IPS-18c (cell line): ENCODE data around the gene RNF133.
"Not testable (repeated sequence)": the region's sequence is repeated elsewhere in the genome, so short reads cannot be mapped to it uniquely, and the experiment has no call there.

Experiments used
- H3K4me3 ChIP-seq: 2 replicates; pipeline ENCODE4 v1.7.0; 2013; ENCODE audit warnings: low read depth, mild to moderate bottlenecking, low read length, moderate library complexity; ENCODE audit not compliant: insufficient read depth
- H3K9me3 ChIP-seq: one replicate; pipeline ENCODE4 v1.6.1; 2013; ENCODE audit warnings: mild to moderate bottlenecking, low read length, moderate library complexity; ENCODE audit not compliant: control insufficient read depth, insufficient read depth

Gene RNF133

DNA sequence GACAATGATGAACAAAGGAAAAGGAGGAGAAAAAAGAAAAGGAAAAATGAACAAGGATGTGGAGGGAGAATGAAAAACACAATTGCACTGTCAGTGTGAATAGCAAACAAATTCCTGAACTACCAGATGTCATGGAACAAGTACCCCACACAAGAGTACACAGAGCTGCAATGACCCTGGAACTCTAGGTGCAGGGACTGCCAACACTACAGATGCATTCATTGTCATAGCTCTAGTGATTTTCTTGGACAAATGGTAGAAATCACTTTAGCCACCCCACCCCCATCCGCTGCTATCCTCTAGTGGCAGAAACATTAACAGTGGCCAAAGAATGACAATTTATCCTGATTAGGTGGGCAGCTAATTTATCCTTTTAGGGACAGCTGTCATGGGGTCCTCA is 3.1 kb downstream of the RNF133 start:
- Histone ChIP-seq H3K9me3 (peaks cover 3% of the 10 kb centered on the region), H3K4me3 (no peak overlapping the region)

- Histone ChIP-seq H3K9me3 (peaks cover 3% of the 10 kb centered on the region), H3K4me3 (no peak overlapping the region)
These were observed 4.2 kb downstream of the RNF133 start for GRCh38 chr7:122694697-122695096.

GRCh38 chr7:122692769-122693309 is 6.1 kb downstream of the RNF133 start:
- H3K4me3 ChIP-seq: no peak overlapping the region
- peaks cover 3% of the 10 kb centered on the region for H3K9me3 ChIP-seq

DNA sequence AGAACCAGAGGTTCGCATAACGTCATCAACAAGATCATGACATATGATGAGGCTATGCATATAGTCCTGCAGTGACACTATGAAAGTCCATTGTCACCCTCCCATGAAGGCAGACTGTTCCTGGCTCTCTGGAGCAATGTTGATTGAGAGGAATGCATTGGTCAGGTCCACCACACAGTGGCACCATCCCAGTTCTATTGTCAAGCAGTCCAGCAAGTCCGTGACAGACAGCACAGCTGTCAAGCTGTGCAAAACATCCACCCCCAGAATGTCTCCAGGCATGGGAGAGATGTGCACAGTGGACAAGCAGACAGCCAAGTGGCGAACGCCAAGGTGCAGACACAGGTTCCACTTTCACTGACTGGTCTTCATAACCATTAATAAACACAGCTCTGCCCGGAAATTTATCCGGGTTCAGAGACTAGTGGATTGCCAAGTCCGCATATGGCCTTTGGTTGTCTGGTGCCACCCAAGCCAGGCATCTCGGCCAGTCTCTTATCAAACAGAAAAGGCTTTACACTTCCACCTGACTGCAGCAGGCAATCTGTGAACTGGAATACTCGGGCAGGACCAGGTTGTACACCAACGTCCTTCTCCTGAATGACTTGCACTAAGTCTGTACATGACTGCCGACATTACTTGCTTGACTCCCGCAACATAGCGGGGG is 7.2 kb downstream of the RNF133 start:
- no peak overlapping the region for H3K4me3 ChIP-seq
- peaks cover 3% of the 10 kb centered on the region for H3K9me3 ChIP-seq

GRCh38 chr7:122689346-122690109 is 9.4 kb downstream of the RNF133 start:
- peaks cover 3% of the 10 kb centered on the region for H3K9me3 ChIP-seq
- no peak overlapping the region for H3K4me3 ChIP-seq

DNA sequence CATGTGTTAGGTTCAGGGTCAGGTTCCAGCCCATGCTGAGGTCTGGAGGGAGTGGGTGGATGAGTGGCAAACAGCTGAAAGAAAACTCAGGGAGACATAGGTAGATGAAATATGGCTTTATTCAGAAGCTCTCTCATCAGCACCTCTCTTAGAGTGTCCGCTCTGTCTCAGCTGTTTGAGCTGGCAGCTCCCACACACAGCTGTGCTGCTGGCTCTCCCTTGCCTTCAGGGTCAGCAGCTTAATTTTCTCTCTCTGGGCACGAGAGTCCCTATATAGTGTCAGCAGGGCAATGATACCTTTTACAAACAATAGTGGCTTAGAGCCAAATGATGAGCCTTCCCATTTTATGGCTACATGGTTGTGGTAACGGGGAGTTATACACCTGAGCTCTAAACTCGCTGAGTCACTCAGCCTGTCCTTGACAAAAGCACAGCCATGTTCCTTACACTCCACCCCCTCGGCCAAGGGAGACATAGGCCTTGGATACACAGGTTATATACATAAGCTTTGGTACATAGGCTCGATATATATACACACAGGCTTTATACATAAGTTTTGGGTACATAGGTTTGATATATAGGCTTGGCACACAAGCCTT is 10.4 kb downstream of the RNF133 start:
- Histone ChIP-seq H3K9me3 (peaks cover 3% of the 10 kb centered on the region), H3K4me3 (no peak overlapping the region)

- Histone ChIP-seq H3K9me3 (no peaks in the 10 kb centered on the region), H3K4me3 (no peak overlapping the region)
These were observed 12.5 kb downstream of the RNF133 start for GRCh38 chr7:122686360-122686878.

DNA sequence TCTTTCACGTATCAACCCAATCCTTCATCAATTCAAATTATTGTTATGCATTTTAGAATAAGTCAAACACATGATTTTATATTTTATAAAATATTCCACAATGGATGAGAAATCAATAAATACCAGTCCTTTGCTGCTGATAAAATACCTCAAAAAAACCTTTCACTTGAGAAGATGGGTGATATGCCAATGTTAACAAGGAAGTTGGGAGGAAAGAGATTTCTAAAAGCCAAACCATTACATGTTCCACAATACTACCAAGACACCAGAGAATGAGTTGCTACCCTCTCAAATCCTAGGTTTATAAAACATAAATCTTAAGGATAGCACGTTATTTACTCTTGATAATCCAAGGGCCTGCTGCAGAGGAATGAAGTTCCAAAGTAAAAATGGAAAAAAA is 14.4 kb downstream of the RNF133 start:
- H3K4me3 ChIP-seq: no peak overlapping the region
- no peaks in the 10 kb centered on the region for H3K9me3 ChIP-seq

DNA sequence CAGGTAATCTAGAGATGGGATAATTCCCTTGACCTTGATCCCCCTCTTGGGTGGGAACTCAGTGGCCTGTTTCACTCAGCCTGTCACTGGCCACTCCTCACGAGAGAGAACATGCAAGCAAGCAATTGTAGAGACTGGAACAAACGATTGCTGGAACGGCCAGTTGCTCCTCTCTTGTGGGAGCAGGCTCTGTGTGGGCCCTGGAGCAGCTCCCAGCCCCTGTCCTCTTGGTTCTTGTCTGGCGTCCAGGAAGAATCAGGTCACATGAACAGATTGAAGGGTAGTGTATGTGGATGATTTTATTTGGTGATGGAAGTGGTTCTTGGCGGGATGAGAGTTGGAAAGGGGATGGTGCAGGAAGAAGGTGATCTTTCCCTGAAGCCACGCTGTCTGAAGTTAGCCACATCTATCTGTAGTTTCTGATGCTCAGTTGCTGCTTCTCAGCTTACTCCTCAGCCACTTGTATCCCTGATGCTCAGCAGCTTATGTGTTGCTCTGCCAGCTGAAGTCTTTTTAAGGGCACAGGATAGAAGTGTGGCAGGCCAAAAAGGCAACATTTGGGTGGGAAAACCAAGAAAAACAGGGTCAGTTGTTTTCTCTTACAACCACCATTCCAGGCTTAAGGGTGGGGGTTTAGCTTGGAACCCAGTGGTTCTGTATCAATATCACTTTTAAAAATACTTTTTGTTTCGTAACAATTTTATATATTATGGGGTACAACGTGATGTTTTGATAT is 15.9 kb downstream of the RNF133 start:
- H3K4me3 ChIP-seq: no peak overlapping the region
- no peaks in the 10 kb centered on the region for H3K9me3 ChIP-seq

- H3K9me3 ChIP-seq, H3K4me3 ChIP-seq: not testable (repeated sequence)
These were observed 17.7 kb downstream of the RNF133 start for GRCh38 chr7:122681186-122681585.

GRCh38 chr7:122679813-122680212 is 19.1 kb downstream of the RNF133 start:
- Histone ChIP-seq H3K9me3 (no peaks in the 10 kb centered on the region), H3K4me3 (no peak overlapping the region)

- not testable (repeated sequence) for H3K4me3 ChIP-seq, H3K9me3 ChIP-seq
These were observed 19.6 kb downstream of the RNF133 start for GRCh38 chr7:122679269-122679709.

- H3K9me3 ChIP-seq: no peaks in the 10 kb centered on the region
- no peak overlapping the region for H3K4me3 ChIP-seq
These were observed 21.8 kb downstream of the RNF133 start for GRCh38 chr7:122677149-122677548.

DNA sequence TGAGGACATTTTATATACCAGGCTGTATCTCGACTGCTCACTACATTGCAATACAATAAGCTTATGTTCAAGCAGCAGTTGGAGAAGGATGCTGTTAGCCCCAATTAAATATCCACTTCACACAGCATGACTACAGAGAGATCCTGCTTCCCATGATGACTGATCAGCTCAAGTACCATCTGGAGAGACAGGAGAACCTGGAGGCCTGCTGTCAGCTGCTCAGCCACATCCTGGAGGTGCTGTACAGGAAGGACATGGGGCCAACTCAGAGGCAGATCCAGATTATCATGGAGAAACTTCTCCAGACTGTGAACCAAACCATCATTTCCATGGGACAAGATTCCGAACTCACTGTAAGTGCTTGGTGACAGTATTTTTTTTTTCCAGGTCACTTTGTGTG is 22.5 kb downstream of the RNF133 start:
- H3K4me3 ChIP-seq: no peak overlapping the region

GRCh38 chr7:122675621-122676020 is 23.3 kb downstream of the RNF133 start:
- H3K9me3 ChIP-seq: no peaks in the 10 kb centered on the region

More for the DNA sequence above, 22.5 kb downstream of the RNF133 start:
- no peaks in the 10 kb centered on the region for H3K9me3 ChIP-seq

DNA sequence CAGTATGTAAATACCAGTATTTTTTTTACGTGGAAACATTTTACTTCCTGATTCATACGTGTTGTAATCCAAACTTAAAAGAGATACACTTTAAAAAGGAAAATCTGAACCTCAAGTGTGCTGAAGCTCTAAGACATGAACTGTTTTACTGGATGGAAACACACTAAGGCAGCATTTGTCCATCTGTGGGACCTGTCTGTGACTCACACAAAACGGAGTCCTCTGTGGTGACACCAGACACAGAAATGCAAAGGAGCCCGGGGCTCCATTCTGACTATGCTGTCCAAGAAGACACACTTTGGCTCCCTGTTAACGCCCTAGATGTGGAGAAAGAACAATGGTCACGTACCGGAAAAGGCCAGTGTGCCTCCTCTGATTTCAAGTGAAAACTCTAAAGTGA is 23.9 kb downstream of the RNF133 start:
- no peaks in the 10 kb centered on the region for H3K9me3 ChIP-seq
- H3K4me3 ChIP-seq: no peak overlapping the region

More at GRCh38 chr7:122675621-122676020, 23.3 kb downstream of the RNF133 start:
- H3K4me3 ChIP-seq: no peak overlapping the region

GRCh38 chr7:122674502-122674901 is 24.4 kb downstream of the RNF133 start:
- H3K4me3 ChIP-seq: no peak overlapping the region
- H3K9me3 ChIP-seq: no peaks in the 10 kb centered on the region
